Measurements from ENCODE around the gene TMEM101.

GRCh38 chr17:44011876-44012275, 2.9 kb downstream of the TMEM101 start:
- no peak for TF ChIP-seq POLR2AphosphoS5 (IDR thresholded peaks at IDR 0.05; ENCODE audit: low read depth, low read length)
- TF ChIP-seq TAF1 (IDR thresholded peaks at IDR 0.05; ENCODE audit: borderline replicate concordance, insufficient read depth, low read length): no peak
- TF ChIP-seq REST (IDR thresholded peaks at IDR 0.05; ENCODE audit: insufficient read depth in 1 of 2, low read depth in 2 of 2, low read length in 2 of 2): no peak
- TF ChIP-seq SIN3A (IDR thresholded peaks at IDR 0.05; ENCODE audit: borderline replicate concordance, insufficient read depth, low read length): no peak
